Peyer's patch (tissue), 4 donors: ENCODE measurements around the gene TNFRSF4. TPM values are rescaled to one million over a fixed set of nuclear protein-coding genes. Genes with fewer than 3 reads are reported as not detected.

Source experiments
- DNase-seq, 3 donors: peaks; one replicate each; pipeline ENCODE4 v3.0.0-alpha.2; 2017 to 2019
- H3K27ac ChIP-seq, 4 donors: fragments of 200-600 bp; sonication (generic); one replicate each; pipeline ENCODE4 v1.5.1; 2016 to 2019
- H3K27me3 ChIP-seq, 2 donors: fragments of 200-600 bp; sonication (generic); one replicate each; pipeline ENCODE4 v1.5.1; 2019
- H3K36me3 ChIP-seq, 3 donors: fragments of 200-600 bp; sonication (generic); one replicate each; pipeline ENCODE4 v1.5.1; 2016 to 2019
- H3K4me1 ChIP-seq, 4 donors: fragments of 200-600 bp; sonication (generic); one replicate each; pipeline ENCODE4 v1.5.1; 2016 to 2019
- H3K4me3 ChIP-seq, 4 donors: fragments of 200-600 bp; sonication (generic); 1 replicate in 3 of 4; 2 replicates in 1 of 4; pipeline ENCODE4 v1.5.1; 2016 to 2019; ENCODE audit warnings: mild to moderate bottlenecking in 1 of 4
- H3K9me3 ChIP-seq, 4 donors: fragments of 200-600 bp; sonication (generic); one replicate each; pipeline ENCODE4 v1.5.1; 2016 to 2019; ENCODE audit warnings: mild to moderate bottlenecking in 1 of 4
- CTCF ChIP-seq, 6 experiments: fragments of 450-650 bp in 4 of 6; fragments of 200-600 bp in 2 of 6; sonication (generic) in 1 of 6; IDR thresholded peaks; one replicate each; pipeline ENCODE4 v1.5.1; 2017 to 2019; ENCODE audit warnings: antibody characterized with exemption in 6 of 6, mild to moderate bottlenecking in 3 of 6, moderate library complexity in 1 of 6
- POLR2A ChIP-seq, 2 donors: fragments of 450-650 bp; IDR thresholded peaks; one replicate each; pipeline ENCODE4 v1.5.1; 2017; ENCODE audit warnings: antibody characterized with exemption in 2 of 2, mild to moderate bottlenecking in 2 of 2, moderate library complexity in 2 of 2
- total RNA-seq, 4 donors: library from RNA; depleted of rRNA; stranded (reverse); fragments of >200 nt; gene quantifications; one replicate each; pipeline ENCODE4 v1.1.0, GENCODE V29; 2016

The TNFRSF4 gene
- total RNA-seq, 4 donors from 2014 or later, result 1.6 to 9.1 (median 2.8) TPM; not detected in 1

GRCh38 chr1:1215881-1216605 is 2.1 kb upstream of the TNFRSF4 start:
- Histone ChIP-seq H3K36me3 (peaks cover 0 to 45% (median 0%) of the 10 kb centered on the region in 3 donors), H3K9me3 (no peaks in the 10 kb centered on the region), H3K27me3 (no peaks in the 10 kb centered on the region), H3K4me3 (no peak overlapping the region), H3K4me1 (peaks cover 0 to 36% (median 18%) of the 10 kb centered on the region in 4 donors), H3K27ac (peak overlapping the region in 1 of 4 donors; percentile 43)
- DNase-seq, result no peak
- TF ChIP-seq CTCF (IDR thresholded peaks at IDR 0.05) (no peak), POLR2A (IDR thresholded peaks at IDR 0.05) (no peak)

GRCh38 chr1:1215080-1215676 is 1.2 kb upstream of the TNFRSF4 start:
- TF ChIP-seq POLR2A (IDR thresholded peaks at IDR 0.05), result no peak
- no peak for TF ChIP-seq CTCF (IDR thresholded peaks at IDR 0.05)
- peaks cover 0 to 36% (median 18%) of the 10 kb centered on the region in 4 donors for H3K4me1 ChIP-seq
- no peak for DNase-seq
- no peak overlapping the region for H3K4me3 ChIP-seq
- no peaks in the 10 kb centered on the region for H3K27me3 ChIP-seq
- H3K27ac ChIP-seq, result peak overlapping the region in 2 of 4 donors; percentile 30 to 49
- H3K36me3 ChIP-seq, result peaks cover 0 to 36% (median 0%) of the 10 kb centered on the region in 3 donors
- no peaks in the 10 kb centered on the region for H3K9me3 ChIP-seq

GRCh38 chr1:1212780-1213344 is 1.1 kb downstream of the TNFRSF4 start:
- peak in 2 of 3 donors; percentile 75 to 85 for DNase-seq
- Histone ChIP-seq H3K4me3 (peak overlapping the region; percentile 2 to 35 (median 26)), H3K27ac (peak overlapping the region in 3 of 4 donors; percentile 46 to 57 (median 57))

GRCh38 chr1:1211541-1212441 is 2.2 kb downstream of the TNFRSF4 start:
- peaks cover 0 to 61% (median 39%) of the 10 kb centered on the region in 4 donors for H3K4me1 ChIP-seq
- peak overlapping the region in 3 of 4 donors; percentile 2 to 57 (median 57) for H3K27ac ChIP-seq
- peaks cover 0 to 3% (median 0%) of the 10 kb centered on the region in 3 donors for H3K36me3 ChIP-seq
- peaks cover 0 to 8% of the 10 kb centered on the region in 2 donors for H3K27me3 ChIP-seq
- TF ChIP-seq POLR2A (IDR thresholded peaks at IDR 0.05) (no peak), CTCF (IDR thresholded peaks at IDR 0.05) (no peak)
- DNase-seq, result peak in 1 of 3 donors; percentile 42
- peak overlapping the region; percentile 2 to 35 (median 26) for H3K4me3 ChIP-seq
- H3K9me3 ChIP-seq, result no peaks in the 10 kb centered on the region

More at GRCh38 chr1:1212780-1213344, 1.1 kb downstream of the TNFRSF4 start:
- Histone ChIP-seq H3K36me3 (peaks cover 0 to 14% (median 0%) of the 10 kb centered on the region in 3 donors), H3K9me3 (no peaks in the 10 kb centered on the region), H3K4me1 (peaks cover 0 to 52% (median 28%) of the 10 kb centered on the region in 4 donors), H3K27me3 (no peaks in the 10 kb centered on the region)
- TF ChIP-seq POLR2A (IDR thresholded peaks at IDR 0.05) (no peak), CTCF (IDR thresholded peaks at IDR 0.05) (no peak)
